NCI-H69 (cell line): ENCODE data around the gene ESAM.

Source experiments
- DNase-seq: peaks from one replicate; lab custom pipeline; 2025; lab: John Stamatoyannopoulos, UW

Gene ESAM

GRCh38 chr11:124752471-124753102, 9.5 kb downstream of the ESAM start:
- DNase-seq = no peak

- DNase-seq = no peak
Observed at GRCh38 chr11:124751741-124752470, 10.2 kb downstream of the ESAM start, which contains the start of gene VSIG2. Gene VSIG2, minus strand, starts transcription at chr11:124752255. Its CDS starts 118 bp downstream, at chr11:124752137.

GRCh38 chr11:124751391-124751740, 10.7 kb downstream of the ESAM start:
- DNase-seq = no peak

GRCh38 chr11:124749912-124750311, 12.2 kb downstream of the ESAM start:
- DNase-seq = no peak

- DNase-seq = no peak
Observed at GRCh38 chr11:124748481-124749343, 13.4 kb downstream of the ESAM start.

GRCh38 chr11:124748100-124748418, 14.0 kb downstream of the ESAM start:
- DNase-seq = no peak

- DNase-seq = no peak
Observed at GRCh38 chr11:124747406-124748099, 14.5 kb downstream of the ESAM start.

- DNase-seq = peak; percentile 79
Observed at GRCh38 chr11:124746621-124747243, 15.4 kb downstream of the ESAM start.

- DNase-seq = peak; percentile 56
Observed at GRCh38 chr11:124745835-124746620, 16.1 kb downstream of the ESAM start.

GRCh38 chr11:124745270-124745834, 16.7 kb downstream of the ESAM start:
- no peak for DNase-seq

- DNase-seq = no peak
Observed at GRCh38 chr11:124743050-124743449, 19.0 kb downstream of the ESAM start.

- DNase-seq = no peak
Observed at GRCh38 chr11:124742555-124742954, 19.5 kb downstream of the ESAM start.

GRCh38 chr11:124740277-124740882, 21.7 kb downstream of the ESAM start:
- peak; percentile 64 for DNase-seq

GRCh38 chr11:124739479-124740276, 22.4 kb downstream of the ESAM start, which contains the start of gene NRGN:
Gene NRGN, plus strand, starts transcription at chr11:124739942. Its CDS starts 143 bp downstream, at chr11:124740085.
- peak; percentile 96 for DNase-seq

- DNase-seq = no peak
Observed at GRCh38 chr11:124738713-124739478, 23.2 kb downstream of the ESAM start.

GRCh38 chr11:124737638-124738305, 24.3 kb downstream of the ESAM start:
- DNase-seq = no peak

- DNase-seq = no peak
Observed at GRCh38 chr11:124736736-124737135, 25.4 kb downstream of the ESAM start.

- no peak for DNase-seq
Observed at GRCh38 chr11:124732230-124732629, 29.9 kb downstream of the ESAM start.
